ENCODE data around the gene BMP7. TPM values are rescaled to one million over a fixed set of nuclear protein-coding genes. Genes with fewer than 3 reads are reported as not detected.

Gene BMP7
- total RNA-seq, 1 donor from 2014 or later: 3.7 TPM

- TF ChIP-seq CTCF (conservative IDR thresholded peaks at IDR 0.05; ENCODE audit: low read depth, low read length): no peak
- no peak for DNase-seq (ENCODE audit: low read depth)
- no peak overlapping the region for H3K4me3 ChIP-seq (ENCODE audit: low read depth, low read length)
Observed at GRCh38 chr20:57216669-57217068, 49.8 kb downstream of the BMP7 start.

GRCh38 chr20:57215826-57216471, 50.5 kb downstream of the BMP7 start:
- H3K4me3 ChIP-seq (ENCODE audit: low read depth, low read length): no peak overlapping the region
- no peak for DNase-seq (ENCODE audit: low read depth)
- no peak for TF ChIP-seq CTCF (conservative IDR thresholded peaks at IDR 0.05; ENCODE audit: low read depth, low read length)

GRCh38 chr20:57215426-57215825, 51.0 kb downstream of the BMP7 start:
- no peak overlapping the region for H3K4me3 ChIP-seq (ENCODE audit: low read depth, low read length)

GRCh38 chr20:57214948-57215347, 51.5 kb downstream of the BMP7 start:
- H3K4me3 ChIP-seq (ENCODE audit: low read depth, low read length): no peak overlapping the region
- no peak for DNase-seq (ENCODE audit: low read depth)
- TF ChIP-seq CTCF (conservative IDR thresholded peaks at IDR 0.05; ENCODE audit: low read depth, low read length): no peak

More at GRCh38 chr20:57215426-57215825, 51.0 kb downstream of the BMP7 start:
- TF ChIP-seq CTCF (conservative IDR thresholded peaks at IDR 0.05; ENCODE audit: low read depth, low read length): no peak
- DNase-seq (ENCODE audit: low read depth): no peak

GRCh38 chr20:57214427-57214826, 52.0 kb downstream of the BMP7 start:
- DNase-seq (ENCODE audit: low read depth): no peak
- no peak for TF ChIP-seq CTCF (conservative IDR thresholded peaks at IDR 0.05; ENCODE audit: low read depth, low read length)
- no peak overlapping the region for H3K4me3 ChIP-seq (ENCODE audit: low read depth, low read length)

- no peak overlapping the region for H3K4me3 ChIP-seq (ENCODE audit: low read depth, low read length)
- no peak for DNase-seq (ENCODE audit: low read depth)
- TF ChIP-seq CTCF (conservative IDR thresholded peaks at IDR 0.05; ENCODE audit: low read depth, low read length): no peak
Observed at GRCh38 chr20:57213924-57214323, 52.5 kb downstream of the BMP7 start.

GRCh38 chr20:57213291-57213690, 53.1 kb downstream of the BMP7 start:
- no peak overlapping the region for H3K4me3 ChIP-seq (ENCODE audit: low read depth, low read length)
- TF ChIP-seq CTCF (conservative IDR thresholded peaks at IDR 0.05; ENCODE audit: low read depth, low read length): no peak
- no peak for DNase-seq (ENCODE audit: low read depth)
